Hepatocyte (in vitro differentiated cells): ENCODE measurements around the gene NSUN4.
"Not testable (repeated sequence)": the region's sequence is repeated elsewhere in the genome, so short reads cannot be mapped to it uniquely, and the experiment has no call there.

ENCODE experiments used
- CTCF ChIP-seq: fragments of 200-600 bp; sonication (generic); IDR thresholded peaks from 2 replicates; pipeline ENCODE4 v1.5.1; 2016; ENCODE audit warnings: antibody characterized with exemption, mild to moderate bottlenecking; ENCODE audit not compliant: poor library complexity
- EZH2 ChIP-seq: fragments of 200-600 bp; sonication (generic); IDR thresholded peaks from 2 replicates; pipeline ENCODE4 v1.6.1; 2016; ENCODE audit warnings: antibody characterized with exemption, mild to moderate bottlenecking, borderline replicate concordance

GRCh38 chr1:46337409-46337808 is 3.2 kb upstream of the NSUN4 start:
- TF ChIP-seq EZH2, CTCF: not testable (repeated sequence)
